Kidney tubule cell (primary cell): ENCODE measurements around the gene PPRC1.

Experiments
- DNase-seq: peaks from one replicate; pipeline ENCODE4 v3.0.0-alpha.2; 2018; ENCODE audit warnings: low spot score

Gene PPRC1, protein sequence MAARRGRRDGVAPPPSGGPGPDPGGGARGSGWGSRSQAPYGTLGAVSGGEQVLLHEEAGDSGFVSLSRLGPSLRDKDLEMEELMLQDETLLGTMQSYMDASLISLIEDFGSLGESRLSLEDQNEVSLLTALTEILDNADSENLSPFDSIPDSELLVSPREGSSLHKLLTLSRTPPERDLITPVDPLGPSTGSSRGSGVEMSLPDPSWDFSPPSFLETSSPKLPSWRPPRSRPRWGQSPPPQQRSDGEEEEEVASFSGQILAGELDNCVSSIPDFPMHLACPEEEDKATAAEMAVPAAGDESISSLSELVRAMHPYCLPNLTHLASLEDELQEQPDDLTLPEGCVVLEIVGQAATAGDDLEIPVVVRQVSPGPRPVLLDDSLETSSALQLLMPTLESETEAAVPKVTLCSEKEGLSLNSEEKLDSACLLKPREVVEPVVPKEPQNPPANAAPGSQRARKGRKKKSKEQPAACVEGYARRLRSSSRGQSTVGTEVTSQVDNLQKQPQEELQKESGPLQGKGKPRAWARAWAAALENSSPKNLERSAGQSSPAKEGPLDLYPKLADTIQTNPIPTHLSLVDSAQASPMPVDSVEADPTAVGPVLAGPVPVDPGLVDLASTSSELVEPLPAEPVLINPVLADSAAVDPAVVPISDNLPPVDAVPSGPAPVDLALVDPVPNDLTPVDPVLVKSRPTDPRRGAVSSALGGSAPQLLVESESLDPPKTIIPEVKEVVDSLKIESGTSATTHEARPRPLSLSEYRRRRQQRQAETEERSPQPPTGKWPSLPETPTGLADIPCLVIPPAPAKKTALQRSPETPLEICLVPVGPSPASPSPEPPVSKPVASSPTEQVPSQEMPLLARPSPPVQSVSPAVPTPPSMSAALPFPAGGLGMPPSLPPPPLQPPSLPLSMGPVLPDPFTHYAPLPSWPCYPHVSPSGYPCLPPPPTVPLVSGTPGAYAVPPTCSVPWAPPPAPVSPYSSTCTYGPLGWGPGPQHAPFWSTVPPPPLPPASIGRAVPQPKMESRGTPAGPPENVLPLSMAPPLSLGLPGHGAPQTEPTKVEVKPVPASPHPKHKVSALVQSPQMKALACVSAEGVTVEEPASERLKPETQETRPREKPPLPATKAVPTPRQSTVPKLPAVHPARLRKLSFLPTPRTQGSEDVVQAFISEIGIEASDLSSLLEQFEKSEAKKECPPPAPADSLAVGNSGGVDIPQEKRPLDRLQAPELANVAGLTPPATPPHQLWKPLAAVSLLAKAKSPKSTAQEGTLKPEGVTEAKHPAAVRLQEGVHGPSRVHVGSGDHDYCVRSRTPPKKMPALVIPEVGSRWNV (N-terminal part only)

DNA sequence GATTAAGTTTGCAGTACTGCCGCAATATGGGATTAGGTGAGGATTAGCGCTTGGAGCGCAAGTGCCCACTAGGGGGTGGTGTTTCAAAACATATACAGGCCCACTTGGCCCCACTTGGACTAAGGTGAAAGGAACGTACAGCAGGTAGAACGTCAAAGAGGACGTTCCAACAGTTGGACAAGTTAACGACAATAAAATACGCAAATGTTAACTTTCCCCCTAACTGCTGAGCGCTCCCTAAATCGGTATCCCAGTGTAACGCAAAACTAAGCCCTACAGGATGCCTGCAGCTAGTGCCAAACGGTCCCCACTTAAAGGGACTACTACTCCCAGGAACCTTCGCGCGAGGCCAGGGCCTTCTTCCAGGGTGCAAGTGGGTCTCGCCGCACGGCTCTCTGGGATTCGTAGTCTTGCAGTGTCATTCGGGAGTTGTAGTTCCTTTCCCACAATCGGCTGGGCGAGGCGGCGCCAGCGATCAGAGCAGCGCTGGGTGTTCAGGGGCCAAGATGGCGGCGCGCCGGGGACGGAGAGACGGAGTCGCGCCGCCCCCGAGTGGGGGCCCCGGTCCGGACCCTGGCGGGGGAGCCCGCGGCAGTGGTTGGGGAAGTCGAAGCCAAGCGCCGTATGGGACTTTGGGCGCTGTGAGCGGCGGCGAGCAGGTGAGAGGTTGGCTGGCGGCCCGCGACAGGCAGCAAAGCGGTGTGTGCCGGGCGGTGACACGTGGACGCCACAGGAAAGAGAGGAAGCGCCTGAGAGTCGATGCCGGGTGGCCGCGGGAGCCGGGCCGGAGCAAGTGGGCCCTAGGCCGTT is at the start of gene PPRC1:
TSS of gene PPRC1 (plus strand) at position 478 of the 810 bp plus-strand sequence. CDS start at position 507, 29 bp downstream.
- DNase-seq, result peak; percentile 99

DNA sequence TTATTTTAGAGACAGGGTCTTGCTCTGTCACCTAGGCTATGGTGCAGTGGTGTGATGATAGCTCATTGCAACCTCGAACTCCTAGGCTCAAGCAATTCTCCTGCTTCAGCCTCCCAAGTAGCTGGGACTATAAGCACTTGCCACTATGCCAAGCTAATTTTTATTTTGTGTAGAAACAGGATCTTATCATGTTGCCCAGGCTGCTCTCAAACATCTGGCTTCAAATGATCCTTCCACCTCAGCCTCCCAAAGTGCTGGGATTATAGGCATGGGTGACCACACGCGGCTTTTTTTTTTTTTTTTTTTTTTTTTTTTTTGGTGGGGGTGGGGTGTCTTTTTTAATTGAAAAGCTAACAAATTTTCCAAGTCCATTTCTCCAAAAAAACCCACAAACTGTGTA is 49.3 kb upstream of the PPRC1 start:
- no peak for DNase-seq

DNA sequence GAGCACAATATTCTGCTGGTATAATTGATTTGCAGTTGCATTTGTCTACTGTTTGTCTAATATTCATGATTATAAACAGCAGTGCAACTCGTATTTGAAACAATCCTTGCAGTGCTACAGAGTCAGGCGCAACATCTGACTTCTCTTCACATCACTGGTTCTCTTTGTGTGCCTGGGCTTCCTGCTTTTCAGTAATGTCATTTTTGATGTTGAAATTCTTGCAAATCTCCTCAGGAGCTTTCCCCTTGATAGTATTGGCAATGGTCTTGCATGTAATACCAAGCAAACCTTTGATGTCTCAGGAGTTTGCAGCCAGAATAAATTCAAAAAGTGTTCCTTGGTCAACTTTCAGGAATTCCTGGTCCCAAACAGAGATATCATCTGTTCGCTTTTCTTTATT is 47.5 kb upstream of the PPRC1 start:
- no peak for DNase-seq

DNA sequence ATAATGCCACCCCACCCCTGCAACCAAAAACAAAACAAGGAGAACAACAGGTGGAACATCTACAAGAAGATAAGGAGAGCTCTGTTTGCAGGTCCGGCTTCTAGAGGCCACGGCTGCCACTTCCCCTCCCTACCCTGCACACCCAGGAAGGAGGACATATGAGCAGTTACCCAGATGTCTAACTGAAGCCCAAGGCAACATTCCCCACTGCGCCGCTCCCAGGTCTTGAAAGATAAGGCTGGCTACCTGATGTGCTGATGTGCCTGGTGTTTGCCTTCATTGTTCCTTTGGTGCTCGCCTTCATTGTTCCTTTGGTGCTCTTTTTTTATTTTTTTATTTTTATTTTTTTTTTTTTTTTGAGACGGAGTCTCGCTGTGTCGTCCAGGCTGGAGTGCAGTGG is 46.6 kb upstream of the PPRC1 start:
- no peak for DNase-seq

DNA sequence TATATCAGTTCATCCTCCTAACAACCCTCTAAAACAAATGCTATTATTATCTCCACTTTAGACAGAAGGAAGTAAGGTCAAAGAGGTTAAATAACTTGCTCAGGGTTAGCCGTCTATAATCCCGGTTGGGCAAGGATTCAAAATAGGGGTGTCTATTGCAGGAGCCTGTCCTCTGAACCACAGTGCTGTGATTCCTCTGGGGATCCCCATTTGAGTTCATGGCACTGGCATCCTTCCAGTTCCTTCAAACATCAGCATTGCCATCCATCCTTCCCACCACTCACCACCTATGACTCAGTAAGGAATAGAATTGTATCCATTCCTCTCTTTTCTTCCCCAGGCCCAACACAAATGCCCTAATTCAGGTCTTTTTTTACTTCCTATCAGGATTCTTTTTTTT is 42.1 kb upstream of the PPRC1 start:
- DNase-seq, result peak; percentile 54

DNA sequence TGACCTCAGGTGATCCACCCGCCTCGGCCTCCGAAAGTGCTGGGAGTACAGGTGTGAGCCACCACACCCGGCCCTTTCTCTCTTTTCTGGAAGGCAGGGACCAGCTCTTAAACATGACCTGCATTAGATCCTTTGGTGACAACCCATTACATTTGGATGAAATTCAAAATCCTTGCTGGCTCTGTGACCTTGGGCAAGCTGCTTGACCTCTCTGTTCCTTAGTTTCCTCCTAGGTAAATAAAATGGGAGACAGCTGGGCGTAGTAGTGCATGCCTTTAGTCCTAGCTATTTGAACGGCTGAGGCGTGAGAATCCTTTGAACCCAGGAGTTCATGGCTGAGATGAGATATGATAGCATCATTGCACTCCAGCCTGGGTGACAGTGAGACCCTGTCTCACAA is 36.4 kb upstream of the PPRC1 start:
- no peak for DNase-seq

DNA sequence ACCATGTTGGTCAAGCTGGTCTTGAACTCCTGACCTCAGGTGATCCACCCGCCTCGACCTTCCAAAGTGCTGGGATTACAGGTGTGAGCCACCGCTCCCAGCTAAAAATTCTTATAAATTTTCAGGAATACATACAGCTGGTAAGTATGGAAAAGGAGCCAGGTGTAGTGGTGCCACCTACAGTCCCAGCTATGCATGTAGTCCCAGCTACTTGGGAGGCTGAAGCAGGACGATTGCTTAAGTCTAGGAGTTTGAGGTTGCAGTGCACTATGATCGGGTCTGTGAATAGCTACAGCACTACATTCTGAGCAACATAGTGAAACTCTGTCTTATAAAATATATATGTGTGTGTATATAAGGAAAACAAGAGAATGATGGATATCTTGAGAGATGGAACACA is 31.7 kb upstream of the PPRC1 start:
- no peak for DNase-seq

DNA sequence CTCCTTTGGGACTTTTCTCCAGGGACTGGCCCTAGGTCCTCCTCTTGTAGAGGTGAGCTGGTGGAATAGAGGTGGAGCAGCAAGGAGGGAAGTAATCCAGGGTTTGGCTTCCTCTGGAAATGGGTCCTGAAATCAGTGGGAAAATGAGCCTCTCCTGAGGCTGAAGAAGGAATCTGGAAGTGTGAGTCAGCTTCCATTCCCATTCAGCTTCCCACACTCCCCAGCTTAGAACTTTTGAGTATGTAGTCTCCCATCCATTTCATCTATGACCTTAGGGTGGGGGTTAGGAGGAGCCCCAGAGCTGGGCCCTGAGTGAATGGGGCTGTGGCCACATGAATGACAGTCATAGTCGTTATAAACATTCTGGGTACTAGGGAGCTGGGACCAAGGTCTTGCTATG is 30.4 kb upstream of the PPRC1 start:
- DNase-seq, result no peak

DNA sequence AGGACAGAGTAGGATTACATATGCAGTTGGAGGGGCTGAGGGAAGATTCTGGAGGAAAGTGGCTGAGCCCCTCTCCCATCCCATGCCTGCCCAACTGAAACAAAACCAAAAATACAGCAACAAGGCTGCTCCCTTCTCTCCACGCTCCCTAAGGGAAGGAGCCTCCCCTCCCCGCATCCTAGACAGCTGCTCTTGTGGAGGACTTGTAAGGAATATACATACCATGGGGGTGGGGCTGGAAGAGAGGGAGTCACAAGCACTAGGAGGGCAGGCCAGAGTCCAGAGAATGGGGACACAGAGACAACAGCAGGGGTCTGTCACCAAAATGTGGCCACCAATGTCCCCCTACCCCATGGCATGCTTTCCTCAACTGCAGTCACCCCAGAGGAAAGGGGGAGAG is 25.8 kb upstream of the PPRC1 start:
- no peak for DNase-seq

DNA sequence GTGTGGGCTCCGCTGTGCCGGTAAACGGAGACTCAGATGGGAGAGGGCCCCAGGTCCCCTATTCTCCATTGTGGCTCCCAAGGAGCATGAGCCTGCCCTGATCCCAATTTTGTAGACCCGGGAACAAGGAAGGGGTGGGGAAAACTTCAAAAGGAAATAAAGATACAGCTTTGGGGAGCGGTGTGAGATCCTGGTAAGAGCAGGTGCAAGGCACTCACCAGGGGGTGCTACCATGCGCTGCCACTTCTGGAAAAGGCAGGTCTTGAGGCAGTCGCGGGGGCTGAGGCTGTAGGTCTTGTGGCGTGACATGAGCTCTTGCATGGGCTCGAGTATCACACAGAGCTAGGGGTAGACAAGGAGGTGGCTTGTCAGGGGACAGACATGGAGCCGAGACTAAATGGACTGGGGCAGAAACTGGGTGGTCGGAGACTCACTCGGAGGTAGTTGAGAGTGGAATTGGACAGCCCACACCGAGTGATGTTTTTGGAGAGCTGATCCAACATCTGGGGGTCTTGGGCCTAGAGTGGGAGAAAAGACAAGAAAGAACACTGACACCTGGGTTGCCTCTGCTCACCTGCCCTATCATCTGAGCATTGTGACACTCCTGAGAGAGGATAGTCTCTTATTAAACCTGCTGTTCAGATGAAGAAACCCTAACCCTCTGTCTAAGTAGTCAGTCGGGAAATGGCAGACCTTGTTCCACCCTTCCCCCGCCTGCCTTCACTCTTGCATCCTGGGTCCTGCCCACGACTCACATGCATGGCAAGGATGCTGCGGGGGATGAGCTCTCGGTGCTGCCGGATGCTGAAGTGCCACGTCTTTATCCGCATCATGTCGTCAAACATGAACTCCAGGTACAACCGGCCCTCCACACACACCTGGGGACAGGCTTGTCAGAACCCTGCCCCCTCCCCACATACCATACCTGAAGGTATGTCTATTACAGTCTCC is 23.4 kb upstream of the PPRC1 start:
- no peak for DNase-seq

DNA sequence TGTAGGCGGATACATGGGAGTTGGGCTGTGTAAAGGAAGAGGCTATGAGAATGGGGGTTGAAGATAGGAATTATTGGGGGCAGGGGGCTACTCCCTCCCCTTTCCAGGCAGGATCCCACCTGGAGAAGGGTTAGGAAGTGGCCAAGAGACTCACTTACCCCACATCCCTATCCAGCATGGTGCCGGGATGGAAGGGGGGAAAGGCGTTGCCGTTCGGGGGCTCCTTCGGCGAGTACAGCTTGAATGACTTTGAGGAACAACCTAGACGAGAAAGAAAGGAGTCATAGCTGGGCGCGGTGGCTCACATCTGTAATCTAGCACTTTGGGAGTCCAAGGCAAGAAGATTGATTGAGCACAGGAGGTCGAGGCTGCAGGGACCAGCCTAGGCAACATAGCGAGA is 21.6 kb upstream of the PPRC1 start:
- no peak for DNase-seq

DNA sequence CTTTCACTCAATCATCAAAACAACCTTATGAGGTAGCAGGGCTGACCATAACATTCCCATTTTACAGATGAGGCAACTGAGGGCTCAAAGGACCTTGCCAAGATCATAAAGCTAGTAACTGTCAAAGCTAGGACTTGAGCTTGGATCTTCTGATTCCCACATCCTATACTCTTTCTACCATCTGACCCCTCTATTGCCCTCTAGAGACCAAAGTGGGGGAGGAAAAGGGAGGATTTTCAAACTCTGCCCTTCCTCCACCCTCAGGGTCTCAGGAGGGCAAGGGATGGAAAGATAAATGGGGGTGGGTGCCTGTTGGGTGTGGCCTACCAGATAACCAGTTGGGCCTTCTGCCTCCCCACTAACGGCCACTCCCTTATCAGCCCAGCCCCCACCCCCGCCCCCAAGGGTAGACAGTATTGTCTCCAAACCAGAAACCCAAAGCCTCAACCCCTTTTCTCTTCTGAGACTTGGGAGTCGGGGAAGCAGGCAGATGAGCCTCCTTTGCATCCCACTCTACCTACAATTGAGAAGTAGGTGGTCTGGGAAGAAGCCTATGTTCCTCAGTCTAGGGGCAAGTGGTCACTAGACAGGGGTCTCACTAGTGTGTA is 20.5 kb upstream of the PPRC1 start:
- DNase-seq, result no peak

DNA sequence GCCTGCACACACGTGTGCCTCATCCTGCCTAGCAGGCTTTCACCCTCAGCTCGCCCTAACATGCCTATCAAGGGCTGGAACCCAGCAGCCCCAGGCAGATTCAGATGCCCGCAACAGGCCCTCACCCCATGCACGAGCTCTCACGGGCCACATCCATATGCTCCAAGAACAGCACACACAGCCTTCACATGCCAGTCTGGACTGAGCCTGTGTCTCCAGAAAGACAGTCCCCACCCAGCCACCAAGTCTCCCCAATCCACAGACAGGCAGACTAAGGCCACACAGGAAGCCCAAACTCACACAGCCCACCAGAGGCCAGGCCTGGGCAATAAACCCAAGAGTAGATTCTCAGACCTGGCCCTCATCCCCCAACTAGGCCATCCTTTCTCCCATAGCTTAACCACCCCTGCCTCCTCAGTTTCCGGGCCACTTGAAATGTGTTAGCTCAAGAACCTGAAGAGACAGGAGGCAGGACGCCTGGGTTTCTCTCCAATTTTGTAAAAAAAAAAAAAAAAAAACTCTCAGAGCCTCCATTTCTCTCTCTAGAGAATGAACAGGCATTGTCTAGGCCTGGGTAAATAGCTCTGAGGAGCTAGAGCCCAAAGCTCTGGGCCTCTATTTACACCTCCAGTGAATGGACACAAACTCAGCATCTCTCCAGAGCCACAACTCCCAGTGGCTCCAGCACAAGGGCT is 19.4 kb upstream of the PPRC1 start:
- no peak for DNase-seq

DNA sequence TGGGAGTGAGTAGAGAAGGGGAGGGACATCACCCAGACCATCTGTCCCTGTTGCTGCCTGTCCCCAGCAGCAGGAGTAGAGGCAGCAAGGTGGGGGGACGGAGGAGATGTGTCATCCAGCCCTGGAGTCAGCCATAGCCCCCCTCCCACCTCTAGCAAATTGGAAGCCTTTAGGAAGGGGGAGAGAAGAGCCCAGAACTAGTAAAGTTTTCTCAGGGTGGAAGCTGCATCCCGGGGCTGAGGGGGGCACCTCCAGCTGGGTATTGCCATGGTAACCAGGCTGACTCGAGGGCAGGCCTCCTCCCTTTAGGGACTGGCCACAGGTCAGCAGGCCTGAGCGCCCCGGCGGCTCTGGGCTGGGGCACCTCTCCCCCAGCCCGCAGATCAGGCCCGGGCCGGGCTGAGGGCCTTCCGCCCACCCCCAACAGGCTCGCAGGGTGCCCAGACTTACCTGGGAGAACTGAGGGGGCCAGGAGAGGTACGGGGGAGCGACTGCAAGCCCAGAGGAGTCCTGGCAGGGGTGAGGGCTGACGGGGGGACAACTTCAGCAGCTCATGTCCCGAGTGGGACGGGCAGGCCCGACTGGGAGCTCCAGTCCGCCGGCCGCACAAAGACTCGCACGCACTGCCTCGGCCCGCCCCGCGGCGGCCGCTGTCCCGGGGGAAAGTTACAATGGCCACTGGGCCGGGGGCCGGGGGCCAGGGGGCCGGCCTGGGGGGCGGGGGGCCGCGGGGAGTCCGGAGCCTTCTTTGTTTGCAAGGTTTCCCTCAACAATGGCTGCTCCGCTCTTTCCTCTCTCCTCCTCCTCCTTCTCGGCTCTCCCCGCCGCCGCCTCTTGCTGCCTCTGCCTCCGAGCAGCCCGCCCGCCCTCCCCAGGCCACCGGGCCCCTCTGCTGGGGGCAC is 18.6 kb upstream of the PPRC1 start:
- peak; percentile 29 for DNase-seq

DNA sequence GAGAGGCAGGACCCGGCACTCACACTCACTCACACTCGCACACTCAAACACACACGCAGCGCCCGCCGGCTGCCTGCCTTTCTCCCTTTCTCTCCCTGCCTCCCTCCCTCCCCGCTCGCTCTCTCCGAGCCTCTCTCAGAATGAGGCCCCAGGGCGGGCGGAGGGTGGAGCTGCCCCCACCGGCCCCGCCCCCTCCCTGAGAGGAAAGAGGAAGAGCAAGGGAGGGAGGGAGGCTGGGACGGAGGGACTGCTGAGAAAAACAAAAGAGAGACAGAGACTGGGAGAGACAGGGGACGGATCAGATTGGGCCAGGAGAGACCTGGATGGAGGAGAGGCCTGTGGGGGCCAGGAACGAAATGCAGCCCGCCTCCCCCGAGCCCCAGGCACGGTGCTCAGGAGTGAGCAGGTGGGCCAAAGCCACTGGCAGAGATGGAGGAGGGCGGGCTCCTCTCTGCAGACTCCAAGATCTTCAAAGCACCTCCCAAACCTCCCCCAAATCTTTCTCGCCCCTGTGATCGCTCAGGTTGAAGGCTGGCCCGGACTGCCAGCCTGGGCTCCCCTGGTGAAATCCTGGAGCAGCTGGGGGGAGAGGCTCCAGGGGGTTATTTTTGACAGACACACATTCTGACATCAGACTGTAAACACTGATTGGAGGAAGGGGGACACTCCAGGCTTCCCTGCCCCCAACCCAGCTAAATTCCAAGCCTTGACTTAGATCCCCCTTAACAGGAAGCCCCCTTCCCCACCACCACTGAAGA is 17.8 kb upstream of the PPRC1 start:
- DNase-seq, result peak; percentile 86

DNA sequence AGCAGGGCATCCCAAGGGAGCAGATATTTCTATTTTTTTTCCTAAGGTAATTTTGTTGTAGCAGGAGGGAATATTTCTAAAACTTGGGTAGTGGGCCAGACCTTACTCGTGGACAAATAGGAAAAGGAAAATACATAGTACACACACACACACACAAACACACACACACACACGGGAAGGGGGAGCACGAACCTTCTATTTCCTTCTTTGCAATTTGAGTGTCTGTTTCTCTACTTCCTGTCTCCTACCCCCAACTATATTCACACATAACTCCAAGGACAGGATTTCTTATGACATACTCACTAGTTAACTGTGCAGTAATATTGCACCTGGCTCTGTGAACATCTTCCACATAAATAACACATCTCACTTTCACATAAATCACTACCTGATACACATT is 17.1 kb upstream of the PPRC1 start:
- peak; percentile 59 for DNase-seq

DNA sequence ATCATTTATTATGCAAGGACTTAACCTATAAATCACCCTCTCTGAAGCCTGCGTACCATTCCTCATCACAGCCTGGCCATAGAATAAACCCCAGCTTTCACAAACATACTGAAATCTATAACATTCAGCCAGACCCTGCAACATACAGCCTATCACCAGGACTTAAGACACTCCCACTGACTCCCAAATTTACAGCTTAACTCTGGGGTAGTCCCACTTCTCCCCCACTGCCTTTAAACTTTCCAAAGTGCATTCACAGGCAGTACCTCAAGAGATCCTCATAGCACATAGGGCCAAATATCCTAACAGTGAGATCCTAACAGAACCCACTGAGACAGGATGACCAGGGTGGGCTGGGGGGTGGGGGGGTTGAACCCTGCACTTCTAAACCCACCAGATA is 16.2 kb upstream of the PPRC1 start:
- DNase-seq, result no peak
